RWPE1 (cell line): ENCODE results near the gene BRWD1.
A peak's percentile ranks its signal among the peaks of the same experiment; 100 is the strongest.

Experiments
- CTCF ChIA-PET: fragments of 350-600 bp; sonication (Branson Sonifier 250); formaldehyde crosslinking; extraction: SDS; loops from one replicate; lab custom pipeline; 2021; lab: Yijun Ruan, JAX
- POLR2A ChIA-PET: fragments of 400-600 bp; formaldehyde crosslinking; extraction: SDS; loops from one replicate; lab custom pipeline; 2020; ENCODE audit warnings: antibody characterized with exemption; ENCODE audit not compliant: low non-redundant PET; lab: Yijun Ruan, JAX
- DNase-seq: peaks from one replicate; pipeline ENCODE4 v3.0.0; 2012; ENCODE audit warnings: low spot score
- H3K27ac ChIP-seq: fragments of 450-650 bp; 2 replicates; pipeline ENCODE4 v1.5.1; 2017
- TF ChIP-seq, protein P1 (sequence below): fragments of 450-650 bp; conservative IDR thresholded peaks from 2 replicates; pipeline ENCODE4 v1.5.1; 2017; ENCODE audit warnings: low read depth, mild to moderate bottlenecking

Gene BRWD1

GRCh38 chr21:39313571-39314142 is at the start of gene BRWD1:
Gene BRWD1, minus strand, starts transcription at chr21:39313632. Its CDS starts 141 bp downstream, at chr21:39313491.
- CTCF ChIA-PET, result interaction anchor here (0.7 to 1.9 kb wide), 2 partner anchors 27 to 32 kb away, joined by 3 to 8 read pairs; no protein-coding TSS in a partner anchor
- H3K27ac ChIP-seq, result peak within 1 kb of the TSS; percentile 95
- POLR2A ChIA-PET, result interaction anchor here (0.6 kb wide), 1 partner anchor 47 kb away, joined by 3 read pairs; no protein-coding TSS in a partner anchor
- TF ChIP-seq, protein P1, sequence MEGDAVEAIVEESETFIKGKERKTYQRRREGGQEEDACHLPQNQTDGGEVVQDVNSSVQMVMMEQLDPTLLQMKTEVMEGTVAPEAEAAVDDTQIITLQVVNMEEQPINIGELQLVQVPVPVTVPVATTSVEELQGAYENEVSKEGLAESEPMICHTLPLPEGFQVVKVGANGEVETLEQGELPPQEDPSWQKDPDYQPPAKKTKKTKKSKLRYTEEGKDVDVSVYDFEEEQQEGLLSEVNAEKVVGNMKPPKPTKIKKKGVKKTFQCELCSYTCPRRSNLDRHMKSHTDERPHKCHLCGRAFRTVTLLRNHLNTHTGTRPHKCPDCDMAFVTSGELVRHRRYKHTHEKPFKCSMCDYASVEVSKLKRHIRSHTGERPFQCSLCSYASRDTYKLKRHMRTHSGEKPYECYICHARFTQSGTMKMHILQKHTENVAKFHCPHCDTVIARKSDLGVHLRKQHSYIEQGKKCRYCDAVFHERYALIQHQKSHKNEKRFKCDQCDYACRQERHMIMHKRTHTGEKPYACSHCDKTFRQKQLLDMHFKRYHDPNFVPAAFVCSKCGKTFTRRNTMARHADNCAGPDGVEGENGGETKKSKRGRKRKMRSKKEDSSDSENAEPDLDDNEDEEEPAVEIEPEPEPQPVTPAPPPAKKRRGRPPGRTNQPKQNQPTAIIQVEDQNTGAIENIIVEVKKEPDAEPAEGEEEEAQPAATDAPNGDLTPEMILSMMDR, result no peak
- DNase-seq, result peak; percentile 66

DNA sequence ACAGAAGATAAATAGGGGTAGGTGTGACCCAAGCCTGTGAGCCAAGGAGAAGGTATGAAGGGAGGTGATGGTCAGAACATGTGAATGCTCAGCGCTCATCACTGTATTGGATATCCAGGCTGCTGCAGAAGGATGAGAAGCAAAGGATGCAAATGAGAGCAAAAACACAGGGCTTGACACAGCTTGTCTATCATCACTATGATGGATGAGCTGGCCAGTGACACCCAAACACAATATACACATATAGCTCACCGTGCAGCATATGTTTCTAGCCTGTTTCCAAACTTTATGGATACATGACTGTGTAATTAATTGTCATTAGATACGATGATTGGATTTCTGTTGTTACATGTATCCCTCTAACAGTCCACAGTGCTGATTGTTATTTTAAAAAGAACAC is 49.3 kb upstream of the BRWD1 start:
- H3K27ac ChIP-seq, result no peak overlapping the region
- POLR2A ChIA-PET, result no interaction called here
- DNase-seq, result no peak
- CTCF ChIA-PET, result no interaction called here
- TF ChIP-seq, protein P1, result no peak

DNA sequence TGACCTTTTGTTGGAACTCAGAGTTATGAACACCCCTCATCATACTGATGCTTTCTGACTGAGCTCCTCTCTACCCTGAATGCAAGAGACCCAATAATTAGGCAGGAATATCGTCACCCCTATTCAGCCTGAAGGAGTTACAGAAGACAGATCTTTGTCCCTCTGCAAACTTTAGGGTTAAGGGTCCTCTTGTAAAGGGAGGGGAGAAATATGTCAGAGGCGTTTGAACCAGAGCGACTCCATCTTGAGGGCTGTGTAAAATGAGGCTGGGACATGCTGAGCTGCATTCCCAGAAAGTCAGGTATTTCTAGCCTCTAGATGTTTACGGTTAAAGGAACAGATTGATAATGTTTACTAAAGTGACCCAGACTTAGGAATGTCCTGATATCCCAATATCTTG is 46.0 kb upstream of the BRWD1 start:
- no peak overlapping the region for H3K27ac ChIP-seq
- TF ChIP-seq, protein P1, result no peak
- ChIA-PET CTCF (interaction anchor here (0.5 to 0.7 kb wide), 2 partner anchors 14 to 299 kb away, joined by 3 to 6 read pairs; no protein-coding TSS in a partner anchor), POLR2A (no interaction called here)
- no peak for DNase-seq

- ChIA-PET POLR2A (no interaction called here), CTCF (interaction anchor here (0.7 kb wide), 1 partner anchor 37 kb away, joined by 3 read pairs; no protein-coding TSS in a partner anchor)
- H3K27ac ChIP-seq, result no peak overlapping the region
- TF ChIP-seq, protein P1, result no peak
- DNase-seq, result no peak
Observed at GRCh38 chr21:39353295-39353694, 39.9 kb upstream of the BRWD1 start.

DNA sequence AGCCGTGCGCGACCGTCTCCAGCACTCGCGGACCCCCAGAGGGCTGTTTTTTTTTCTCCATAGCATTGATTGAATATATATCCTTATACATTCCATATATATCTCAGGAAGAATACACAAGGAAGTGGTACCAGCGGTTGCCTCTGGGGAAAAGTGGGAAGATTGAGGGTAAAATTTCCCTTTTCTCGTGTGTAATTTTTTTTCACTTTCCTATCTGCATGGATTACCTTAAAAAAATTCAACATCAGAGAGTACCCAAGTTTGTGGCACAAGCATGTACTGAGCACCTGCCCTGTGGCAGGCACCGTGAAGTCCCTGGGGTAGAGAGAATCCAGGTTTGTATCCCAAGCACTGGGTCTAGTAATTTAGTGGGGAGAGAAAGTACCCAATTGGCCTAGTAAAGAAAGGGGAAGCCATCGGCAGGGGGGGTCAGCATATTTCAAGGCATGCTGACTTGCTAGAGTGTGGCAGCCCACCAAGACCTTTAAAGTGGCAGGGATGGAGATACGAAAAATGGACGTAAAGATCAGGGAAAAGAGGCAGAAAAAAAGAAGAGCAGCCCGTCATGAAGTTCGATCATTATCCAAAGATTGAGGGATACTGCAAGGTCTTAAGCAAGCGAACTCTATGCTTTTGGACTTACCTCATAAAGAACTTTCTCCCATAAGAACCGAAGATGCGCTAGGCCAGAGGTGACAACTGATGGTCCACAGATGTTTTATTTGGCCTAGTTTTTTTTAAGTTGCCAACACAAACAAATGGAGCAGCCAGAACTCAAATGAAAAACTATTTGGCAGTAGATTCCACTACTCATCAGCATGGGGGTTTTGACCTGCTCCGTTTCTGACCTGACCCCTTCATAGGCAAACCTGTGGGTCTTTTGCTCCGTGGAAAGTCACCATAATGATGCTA is 36.9 kb upstream of the BRWD1 start:
- ChIA-PET CTCF (no interaction called here), POLR2A (interaction anchor here (0.5 to 0.9 kb wide), 3 partner anchors 30 to 563 kb away, joined by 3 to 6 read pairs (median 5); a partner anchor contains a TSS)
- peak overlapping the region; percentile 99 for H3K27ac ChIP-seq
- TF ChIP-seq, protein P1, result no peak
- no peak for DNase-seq
